ENCODE measurements around the gene TMEM86A.
"Not testable (repeated sequence)": the region's sequence is repeated elsewhere in the genome, so short reads cannot be mapped to it uniquely, and the experiment has no call there.

GRCh38 chr11:18672209-18672608, 26.4 kb upstream of the TMEM86A start:
- not testable (repeated sequence) for TF ChIP-seq CTCF (conservative IDR thresholded peaks at IDR 0.05); ZFX (IDR thresholded peaks at IDR 0.05)

Measured in C4-2B (cell line).